Hepatocyte (in vitro differentiated cells): Measurements from ENCODE around the gene LRRC1.

Experiments
- CTCF ChIP-seq: fragments of 200-600 bp; sonication (generic); IDR thresholded peaks from 2 replicates; pipeline ENCODE4 v1.5.1; 2016; ENCODE audit warnings: antibody characterized with exemption, mild to moderate bottlenecking; ENCODE audit not compliant: poor library complexity
- EZH2 ChIP-seq: fragments of 200-600 bp; sonication (generic); IDR thresholded peaks from 2 replicates; pipeline ENCODE4 v1.6.1; 2016; ENCODE audit warnings: antibody characterized with exemption, mild to moderate bottlenecking, borderline replicate concordance
- EZH2phosphoT487 ChIP-seq: fragments of 200-600 bp; sonication (generic); IDR thresholded peaks from one replicate; pipeline ENCODE4 v1.6.1; 2018; ENCODE audit warnings: antibody characterized with exemption, mild to moderate bottlenecking, low read depth, moderate library complexity; ENCODE audit not compliant: unreplicated experiment, severe bottlenecking

- TF ChIP-seq CTCF = no peak
- no peak for TF ChIP-seq EZH2
- no peak for TF ChIP-seq EZH2phosphoT487
These were observed 116.0 kb downstream of the LRRC1 start for GRCh38 chr6:53910834-53911233.
